ENCODE results near the gene LYPLA2. TPM values are rescaled to one million over a fixed set of nuclear protein-coding genes. Genes with fewer than 3 reads are reported as not detected.

Gene LYPLA2
- total RNA-seq, 2 experiments from 2014 or later = 57.0 to 59.2 TPM

GRCh38 chr1:23803674-23804073, 12.7 kb downstream of the LYPLA2 start:
- intact Hi-C loops (cut with micrococcal nuclease) = loop anchor here (5.0 kb wide), 1 partner anchor 64 kb away; the partner anchor contains the start of gene FUCA1
- no peak for TF ChIP-seq CTCF (IDR thresholded peaks at IDR 0.05)
- Mint-ChIP-seq H3K4me1 (ENCODE audit: low read depth) (peaks cover 10% of the 10 kb centered on the region), H3K4me3 (no peak overlapping the region), H3K36me3 (ENCODE audit: low read depth) (peaks cover 7% of the 10 kb centered on the region), H3K27me3 (no peaks in the 10 kb centered on the region), H3K27ac (no peak overlapping the region), H3K9me3 (no peaks in the 10 kb centered on the region)
- DNase-seq (no peak), ATAC-seq (no peak)
- ChIA-PET POLR2A (interaction anchor here (0.7 kb wide), 1 partner anchor 23 kb away, joined by 3 read pairs; no protein-coding TSS in a partner anchor), CTCF (interaction anchor here (2.5 kb wide), 1 partner anchor 113 kb away, joined by 13 read pairs; no protein-coding TSS in a partner anchor)

GRCh38 chr1:23804183-23804835, 13.4 kb downstream of the LYPLA2 start:
- H3K36me3 Mint-ChIP-seq (ENCODE audit: low read depth) = peaks cover 5% of the 10 kb centered on the region
- H3K27ac Mint-ChIP-seq = no peak overlapping the region
- TF ChIP-seq CTCF (IDR thresholded peaks at IDR 0.05) = no peak
- ATAC-seq = no peak
- peaks cover 8% of the 10 kb centered on the region for H3K4me1 Mint-ChIP-seq (ENCODE audit: low read depth)
- DNase-seq = no peak
- ChIA-PET CTCF (interaction anchor here (1.2 kb wide), 1 partner anchor 32 kb away, joined by 3 read pairs; no protein-coding TSS in a partner anchor), POLR2A (interaction anchor here (0.7 kb wide), 1 partner anchor 24 kb away, joined by 3 read pairs; no protein-coding TSS in a partner anchor)
- no peaks in the 10 kb centered on the region for H3K27me3 Mint-ChIP-seq
- H3K9me3 Mint-ChIP-seq = no peaks in the 10 kb centered on the region
- intact Hi-C loops (cut with micrococcal nuclease) = loop anchor here (5.0 kb wide), 1 partner anchor 63 kb away; the partner anchor contains the start of gene FUCA1
- H3K4me3 Mint-ChIP-seq = no peak overlapping the region

GRCh38 chr1:23805025-23805424, 14.1 kb downstream of the LYPLA2 start:
- Mint-ChIP-seq H3K27ac (no peak overlapping the region), H3K36me3 (ENCODE audit: low read depth) (no peaks in the 10 kb centered on the region), H3K27me3 (no peaks in the 10 kb centered on the region), H3K9me3 (no peaks in the 10 kb centered on the region), H3K4me1 (ENCODE audit: low read depth) (peaks cover 6% of the 10 kb centered on the region), H3K4me3 (no peak overlapping the region)
- CTCF ChIA-PET = interaction anchor here (0.9 to 1.2 kb wide), 3 partner anchors 20 to 119 kb away, joined by 3 read pairs; partner anchors contain the start of gene HMGCL
- intact Hi-C loops (cut with micrococcal nuclease) = no loop called here
- TF ChIP-seq CTCF (IDR thresholded peaks at IDR 0.05) = no peak
- POLR2A ChIA-PET = interaction anchor here (0.6 to 1.1 kb wide), 2 partner anchors 13 to 29 kb away, joined by 3 to 5 read pairs; no protein-coding TSS in a partner anchor
- ATAC-seq (no peak), DNase-seq (no peak)

DNA sequence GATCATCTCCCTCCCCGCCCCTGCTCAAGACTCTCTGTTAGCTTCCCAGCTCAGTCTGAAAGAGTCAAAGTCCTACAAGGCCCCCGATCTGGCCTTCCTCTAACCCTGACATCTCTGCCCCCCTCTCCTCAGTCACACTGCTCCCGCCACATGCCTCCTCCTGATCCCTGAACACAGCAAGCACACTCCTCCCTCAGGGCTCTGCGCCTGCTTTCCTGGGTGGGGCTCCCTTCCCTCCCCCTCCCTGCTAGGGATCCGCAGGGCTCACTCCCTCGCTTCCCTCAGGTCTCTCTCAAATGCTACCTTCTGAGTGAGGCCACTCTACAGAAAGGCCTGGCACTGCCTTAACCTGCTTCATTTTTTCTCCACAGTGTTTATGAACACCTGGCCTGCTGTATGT, 15.3 kb downstream of the LYPLA2 start:
- peak overlapping the region; percentile 5 for H3K27ac Mint-ChIP-seq
- no peak for TF ChIP-seq CTCF (IDR thresholded peaks at IDR 0.05)
- ChIA-PET CTCF (interaction anchor here (1.1 to 6.2 kb wide), 5 partner anchors 8 to 110 kb away, joined by 3 to 33 read pairs (median 6); partner anchors contain the start of gene FUCA1), POLR2A (interaction anchor here (0.7 to 1.1 kb wide), 4 partner anchors 12 to 64 kb away, joined by 3 to 5 read pairs (median 3); partner anchors contain the start of gene LYPLA2)
- intact Hi-C loops (cut with micrococcal nuclease) = no loop called here
- H3K4me1 Mint-ChIP-seq (ENCODE audit: low read depth) = peaks cover 10% of the 10 kb centered on the region
- no peaks in the 10 kb centered on the region for H3K27me3 Mint-ChIP-seq
- H3K9me3 Mint-ChIP-seq = no peaks in the 10 kb centered on the region
- no peaks in the 10 kb centered on the region for H3K36me3 Mint-ChIP-seq (ENCODE audit: low read depth)
- DNase-seq (no peak), ATAC-seq (no peak)
- no peak overlapping the region for H3K4me3 Mint-ChIP-seq

DNA sequence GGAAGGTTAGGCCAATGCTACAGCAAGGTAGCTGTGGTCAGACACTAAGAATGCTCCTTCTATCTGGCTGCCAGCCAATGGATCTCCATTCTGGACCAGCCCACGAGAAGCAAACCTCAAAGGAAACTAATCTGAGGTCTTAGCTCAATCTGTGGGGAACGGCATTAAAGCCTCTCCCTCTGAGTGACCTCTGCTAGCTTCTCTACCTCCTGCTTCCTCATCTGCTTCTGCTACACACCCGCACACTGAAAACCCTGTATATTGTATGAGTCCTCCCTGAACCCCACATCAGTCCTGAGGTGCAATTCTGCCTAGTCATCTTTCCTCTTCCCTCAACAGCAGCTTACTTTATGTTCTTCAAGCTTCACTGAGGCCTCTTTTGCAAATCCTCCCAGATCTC, 16.5 kb downstream of the LYPLA2 start:
- ATAC-seq (no peak), DNase-seq (no peak)
- TF ChIP-seq CTCF (IDR thresholded peaks at IDR 0.05) = no peak
- intact Hi-C loops (cut with micrococcal nuclease) = no loop called here
- H3K9me3 Mint-ChIP-seq = no peaks in the 10 kb centered on the region
- H3K27me3 Mint-ChIP-seq = no peaks in the 10 kb centered on the region
- POLR2A ChIA-PET = interaction anchor here (0.9 to 1.0 kb wide), 2 partner anchors 8 to 45 kb away, joined by 3 read pairs; no protein-coding TSS in a partner anchor
- H3K4me1 Mint-ChIP-seq (ENCODE audit: low read depth) = peaks cover 9% of the 10 kb centered on the region
- CTCF ChIA-PET = interaction anchor here (0.8 to 6.2 kb wide), 6 partner anchors 9 to 109 kb away, joined by 4 to 33 read pairs (median 6); partner anchors contain the start of gene FUCA1
- H3K4me3 Mint-ChIP-seq = no peak overlapping the region
- H3K36me3 Mint-ChIP-seq (ENCODE audit: low read depth) = peaks cover 1% of the 10 kb centered on the region
- H3K27ac Mint-ChIP-seq = peak overlapping the region; percentile 1

Measured in activated CD8-positive, alpha-beta T cell treated with anti-CD3 and anti-CD28 coated beads for 36 hours (primary cell).